ENCODE data around the gene TNNC2. TPM values are rescaled to one million over a fixed set of nuclear protein-coding genes. Genes with fewer than 3 reads are reported as not detected.
"Not testable (repeated sequence)": the region's sequence is repeated elsewhere in the genome, so short reads cannot be mapped to it uniquely, and the experiment has no call there.

The TNNC2 gene
- total and polyA plus RNA-seq, 5 donors from 2014 or later: 0.49 to 1.5 (median 1.1) TPM; not detected in 1

DNA sequence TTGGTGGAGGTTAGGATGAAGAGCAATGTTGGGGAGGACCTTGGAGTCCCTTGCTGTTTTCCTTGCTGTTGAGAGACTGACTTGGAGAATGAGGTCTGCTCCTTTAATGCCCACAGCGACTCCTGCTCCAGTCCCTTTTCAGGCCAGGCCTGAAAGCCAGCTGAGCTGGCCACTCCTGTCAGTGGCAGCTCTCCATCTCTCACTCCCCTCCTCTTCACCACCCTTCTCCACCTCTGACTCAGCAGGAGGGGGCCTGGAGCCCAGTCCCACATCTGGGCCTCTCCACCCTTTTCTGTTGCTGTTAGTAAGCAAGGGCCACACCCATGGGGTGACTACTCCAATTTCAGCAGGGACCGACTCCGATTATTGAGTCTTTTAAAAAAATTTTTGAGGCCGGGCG is 8.7 kb upstream of the TNNC2 start:
- no peak for DNase-seq
- Mint-ChIP-seq H3K9me3 (no peaks in the 10 kb centered on the region), H3K27ac (peak overlapping the region in 1 of 3 donors; percentile 46), H3K27me3 (peaks cover 5% of the 10 kb centered on the region), H3K4me1 (peaks cover 4 to 25% (median 10%) of the 10 kb centered on the region in 4 donors), H3K36me3 (no peaks in the 10 kb centered on the region), H3K4me3 (peak overlapping the region in 2 of 4 donors; percentile 38 to 43)
- peaks cover 19% of the 10 kb centered on the region for H3K4me1 ChIP-seq (ENCODE audit: control insufficient read depth, insufficient read depth, low read length, poor library complexity, severe bottlenecking)
- no peaks in the 10 kb centered on the region for H3K9me3 ChIP-seq (ENCODE audit: control insufficient read depth in 2 of 2, low read length in 2 of 2)
- no peak for ATAC-seq (ENCODE audit: low read depth in 2 of 2)
- H3K27me3 ChIP-seq (ENCODE audit: control insufficient read depth, insufficient read depth, low read length): no peaks in the 10 kb centered on the region
- no peak overlapping the region for H3K4me3 ChIP-seq (ENCODE audit: low read depth, low read length)
- H3K27ac ChIP-seq (ENCODE audit: insufficient read depth, low read length, poor library complexity, severe bottlenecking): no peak overlapping the region
- H3K36me3 ChIP-seq (ENCODE audit: control insufficient read depth, insufficient read depth, low read length): peaks cover under 1% of the 10 kb centered on the region

DNA sequence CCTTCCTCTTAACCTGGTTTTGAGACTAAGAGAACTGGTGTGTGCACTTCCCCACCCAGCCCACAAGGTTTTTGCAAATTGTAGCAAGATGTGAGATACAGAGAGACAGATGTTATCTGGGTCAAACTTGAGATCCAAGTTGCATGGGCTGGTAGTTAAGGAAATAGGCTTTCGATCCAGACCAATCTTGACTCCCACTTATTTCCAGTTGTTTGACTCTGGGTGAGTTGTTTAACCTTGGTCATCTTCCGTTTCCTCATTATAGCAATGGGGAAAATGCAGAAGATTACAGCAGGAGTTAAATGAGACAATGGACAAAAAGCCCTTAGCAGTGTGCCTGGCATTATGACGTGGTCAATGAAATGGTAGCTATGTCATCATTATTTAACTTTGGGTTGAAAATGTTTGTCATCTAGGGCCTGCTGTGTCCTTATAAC is 8.2 kb upstream of the TNNC2 start:
- Histone ChIP-seq H3K36me3 (ENCODE audit: control insufficient read depth, insufficient read depth, low read length) (no peaks in the 10 kb centered on the region), H3K9me3 (ENCODE audit: control insufficient read depth in 2 of 2, low read length in 2 of 2) (no peaks in the 10 kb centered on the region), H3K4me3 (ENCODE audit: low read depth, low read length) (no peak overlapping the region), H3K4me1 (ENCODE audit: control insufficient read depth, insufficient read depth, low read length, poor library complexity, severe bottlenecking) (peaks cover 19% of the 10 kb centered on the region), H3K27me3 (ENCODE audit: control insufficient read depth, insufficient read depth, low read length) (no peaks in the 10 kb centered on the region), H3K27ac (ENCODE audit: insufficient read depth, low read length, poor library complexity, severe bottlenecking) (no peak overlapping the region)
- H3K27me3 Mint-ChIP-seq: peaks cover 8% of the 10 kb centered on the region
- peak in 1 of 3 donors; percentile 30 for DNase-seq
- peaks cover 4 to 25% (median 10%) of the 10 kb centered on the region in 4 donors for H3K4me1 Mint-ChIP-seq
- peaks cover 0 to 1% (median 0%) of the 10 kb centered on the region in 7 donors for H3K9me3 Mint-ChIP-seq
- ATAC-seq (ENCODE audit: low read depth in 2 of 2): no peak
- H3K27ac Mint-ChIP-seq: no peak overlapping the region
- peak overlapping the region; percentile 28 to 85 (median 58) for H3K4me3 Mint-ChIP-seq
- H3K36me3 Mint-ChIP-seq: no peaks in the 10 kb centered on the region

DNA sequence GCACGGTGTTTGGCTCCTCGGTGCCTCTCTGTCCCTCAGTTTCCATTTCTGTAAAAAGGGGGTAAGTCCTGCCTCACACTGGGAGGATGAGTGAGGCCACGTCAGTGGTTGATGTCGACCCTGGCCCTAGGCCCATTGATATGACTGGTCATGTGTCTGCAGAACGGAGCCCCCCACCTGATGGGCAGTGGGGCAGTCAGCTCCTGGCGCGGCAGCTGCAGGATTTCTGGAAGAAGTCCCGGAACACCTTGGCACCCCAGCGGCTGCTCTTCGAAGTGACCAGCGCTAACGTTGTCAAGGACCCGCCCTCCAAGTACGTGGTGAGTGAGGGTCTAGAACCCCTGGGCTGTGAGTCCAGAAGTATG is 7.7 kb upstream of the TNNC2 start:
- Histone ChIP-seq H3K4me1 (ENCODE audit: control insufficient read depth, insufficient read depth, low read length, poor library complexity, severe bottlenecking) (peaks cover 19% of the 10 kb centered on the region), H3K36me3 (ENCODE audit: control insufficient read depth, insufficient read depth, low read length) (no peaks in the 10 kb centered on the region), H3K27ac (ENCODE audit: insufficient read depth, low read length, poor library complexity, severe bottlenecking) (no peak overlapping the region), H3K27me3 (ENCODE audit: control insufficient read depth, insufficient read depth, low read length) (no peaks in the 10 kb centered on the region), H3K9me3 (ENCODE audit: control insufficient read depth in 2 of 2, low read length in 2 of 2) (no peaks in the 10 kb centered on the region), H3K4me3 (ENCODE audit: low read depth, low read length) (no peak overlapping the region)
- H3K4me1 Mint-ChIP-seq: peaks cover 4 to 25% (median 10%) of the 10 kb centered on the region in 4 donors
- peaks cover 0 to 2% (median 0%) of the 10 kb centered on the region in 7 donors for H3K9me3 Mint-ChIP-seq
- no peak overlapping the region for H3K27ac Mint-ChIP-seq
- H3K27me3 Mint-ChIP-seq: peaks cover 14% of the 10 kb centered on the region
- ATAC-seq (ENCODE audit: low read depth in 2 of 2) (no peak), DNase-seq (no peak)
- H3K4me3 Mint-ChIP-seq: peak overlapping the region; percentile 43 to 85 (median 65)
- H3K36me3 Mint-ChIP-seq: no peaks in the 10 kb centered on the region

DNA sequence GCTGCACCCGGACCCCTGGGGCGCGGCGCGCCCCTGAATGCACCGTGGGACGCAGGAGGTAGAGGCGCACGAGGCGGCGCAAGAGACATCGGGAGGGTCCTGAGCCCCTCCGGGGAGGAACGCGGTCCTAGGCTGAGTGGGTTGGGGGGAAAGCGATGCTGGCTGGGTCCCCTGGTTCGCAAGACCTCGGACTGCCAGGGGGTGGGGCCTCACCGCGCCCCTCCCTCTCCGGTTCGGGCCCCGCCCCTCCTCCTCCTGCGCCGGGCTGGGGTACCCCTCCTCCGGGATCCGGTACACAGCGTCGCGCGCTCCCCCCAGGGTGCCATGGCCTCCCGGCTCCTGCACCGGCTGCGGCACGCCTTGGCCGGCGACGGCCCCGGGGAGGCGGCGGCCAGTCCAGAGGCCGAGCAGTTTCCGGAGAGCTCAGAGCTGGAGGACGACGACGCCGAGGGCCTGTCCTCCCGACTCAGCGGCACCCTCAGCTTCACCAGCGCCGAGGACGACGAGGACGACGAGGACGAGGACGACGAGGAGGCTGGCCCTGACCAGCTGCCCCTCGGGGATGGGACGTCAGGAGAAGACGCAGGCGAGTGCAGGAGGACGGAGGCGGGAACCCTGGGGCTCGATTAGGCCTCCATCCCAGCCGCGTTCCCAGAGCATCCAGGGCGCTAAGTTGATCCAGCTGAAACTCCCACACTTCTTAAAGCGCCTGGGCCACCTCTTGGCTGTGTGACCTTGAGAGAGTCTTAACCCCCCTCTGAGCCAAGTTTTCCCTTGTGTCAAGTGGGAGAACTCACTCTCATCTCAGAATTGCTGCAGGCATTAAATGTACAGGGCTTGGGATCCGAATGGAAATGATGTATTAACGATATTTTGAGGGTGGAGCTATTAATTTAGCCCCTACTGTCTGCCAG is 7.0 kb upstream of the TNNC2 start:
- H3K9me3 ChIP-seq (ENCODE audit: control insufficient read depth in 2 of 2, low read length in 2 of 2): no peaks in the 10 kb centered on the region
- Mint-ChIP-seq H3K4me1 (peaks cover 4 to 25% (median 10%) of the 10 kb centered on the region in 4 donors), H3K36me3 (no peaks in the 10 kb centered on the region), H3K27ac (peak overlapping the region in 2 of 3 donors; percentile 14 to 36), H3K9me3 (peaks cover 0 to 2% (median 0%) of the 10 kb centered on the region in 7 donors), H3K27me3 (peaks cover 15% of the 10 kb centered on the region), H3K4me3 (peak overlapping the region; percentile 43 to 97 (median 82))
- H3K27me3 ChIP-seq (ENCODE audit: control insufficient read depth, insufficient read depth, low read length): no peaks in the 10 kb centered on the region
- DNase-seq (peak; percentile 30 to 47 (median 37)), ATAC-seq (ENCODE audit: low read depth in 2 of 2) (peak; percentile 54 to 61)
- no peaks in the 10 kb centered on the region for H3K36me3 ChIP-seq (ENCODE audit: control insufficient read depth, insufficient read depth, low read length)
- peaks cover 19% of the 10 kb centered on the region for H3K4me1 ChIP-seq (ENCODE audit: control insufficient read depth, insufficient read depth, low read length, poor library complexity, severe bottlenecking)
- no peak overlapping the region for H3K4me3 ChIP-seq (ENCODE audit: low read depth, low read length)
- no peak overlapping the region for H3K27ac ChIP-seq (ENCODE audit: insufficient read depth, low read length, poor library complexity, severe bottlenecking)

DNA sequence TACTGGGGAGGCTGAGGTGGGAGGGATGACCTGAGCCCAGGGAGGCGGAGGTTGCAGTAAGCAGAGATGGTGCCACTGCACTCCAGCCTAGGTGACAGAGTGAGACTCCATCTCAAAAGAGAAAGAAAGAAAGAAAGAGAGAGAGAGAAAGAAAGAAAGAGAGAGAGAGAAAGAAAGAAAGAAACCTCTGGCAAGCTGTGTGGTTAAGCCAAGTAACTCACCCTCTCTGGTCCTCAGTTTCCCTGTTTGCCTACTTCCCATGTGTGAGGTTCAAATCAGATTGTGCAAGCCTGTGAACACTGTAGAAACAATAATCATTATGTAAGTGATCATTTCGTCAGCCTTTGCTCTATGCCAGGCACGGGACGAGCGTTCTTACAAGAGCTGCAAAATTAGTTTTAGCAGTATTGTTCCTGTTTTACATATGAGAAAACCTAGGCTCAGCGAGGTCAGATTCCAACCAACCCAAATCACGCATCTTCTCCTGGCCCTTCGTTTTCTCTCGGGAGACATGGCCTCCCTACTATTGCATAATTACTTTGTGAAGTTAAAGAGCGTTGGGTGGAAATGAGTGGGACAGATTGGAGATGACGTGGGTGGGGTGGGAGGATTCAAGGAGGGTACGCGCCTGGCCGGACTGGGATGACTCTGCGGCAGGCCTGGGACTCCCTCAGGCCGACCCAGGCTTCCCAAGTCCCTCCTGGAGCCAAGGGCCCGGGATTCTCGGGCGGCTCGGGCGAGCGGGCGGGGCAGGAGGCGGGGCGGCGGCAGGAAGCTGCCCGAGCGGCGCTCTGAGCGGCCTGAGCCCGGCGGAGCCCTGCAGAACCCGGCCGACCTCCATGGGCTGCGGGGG is 6.1 kb upstream of the TNNC2 start, which contains the start of gene SNX21:
SNX21 (plus strand) TSS at position 770 of the 853 bp plus-strand sequence. CDS start 121 bp downstream, outside the sequence.
- H3K4me1 Mint-ChIP-seq: peaks cover 4 to 25% (median 10%) of the 10 kb centered on the region in 4 donors
- H3K27me3 Mint-ChIP-seq: peaks cover 17% of the 10 kb centered on the region
- H3K27ac ChIP-seq (ENCODE audit: insufficient read depth, low read length, poor library complexity, severe bottlenecking): no peak within 1 kb of the TSS
- DNase-seq (peak in 2 of 3 donors; percentile 20 to 31), ATAC-seq (ENCODE audit: low read depth in 2 of 2) (peak; percentile 56 to 64)
- H3K36me3 Mint-ChIP-seq: no peaks in the 10 kb centered on the region
- H3K27ac Mint-ChIP-seq: peak within 1 kb of the TSS; percentile 29 to 87 (median 83)
- peaks cover 0 to 2% (median 0%) of the 10 kb centered on the region in 7 donors for H3K9me3 Mint-ChIP-seq
- peak within 1 kb of the TSS; percentile 78 to 97 (median 86) for H3K4me3 Mint-ChIP-seq
- no peaks in the 10 kb centered on the region for H3K27me3 ChIP-seq (ENCODE audit: control insufficient read depth, insufficient read depth, low read length)
- peaks cover 19% of the 10 kb centered on the region for H3K4me1 ChIP-seq (ENCODE audit: control insufficient read depth, insufficient read depth, low read length, poor library complexity, severe bottlenecking)
- H3K36me3 ChIP-seq (ENCODE audit: control insufficient read depth, insufficient read depth, low read length): no peaks in the 10 kb centered on the region
- peak within 1 kb of the TSS; percentile 79 for H3K4me3 ChIP-seq (ENCODE audit: low read depth, low read length)
- no peaks in the 10 kb centered on the region for H3K9me3 ChIP-seq (ENCODE audit: control insufficient read depth in 2 of 2, low read length in 2 of 2)

DNA sequence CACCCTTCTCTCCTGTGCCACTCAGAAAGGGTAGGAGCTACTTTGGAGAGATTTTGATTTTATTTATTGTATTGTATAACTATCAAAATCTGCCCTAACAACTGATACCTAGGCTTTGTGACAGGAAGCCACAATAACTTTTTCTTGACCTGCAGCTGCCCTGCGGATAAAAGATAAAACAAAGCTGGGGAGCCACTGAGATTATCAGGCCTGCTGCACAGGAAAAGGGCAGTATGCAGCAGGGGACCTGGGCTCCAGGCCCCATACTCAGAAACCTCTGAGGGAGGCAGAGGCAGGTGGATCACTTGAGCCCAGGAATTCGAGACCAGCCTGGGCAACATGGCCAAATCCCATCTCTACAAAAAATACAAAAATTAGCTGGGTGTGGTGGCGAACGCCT is 5.5 kb upstream of the TNNC2 start:
- Histone ChIP-seq H3K36me3 (ENCODE audit: control insufficient read depth, insufficient read depth, low read length) (no peaks in the 10 kb centered on the region), H3K27me3 (ENCODE audit: control insufficient read depth, insufficient read depth, low read length) (no peaks in the 10 kb centered on the region), H3K4me3 (ENCODE audit: low read depth, low read length) (no peak overlapping the region), H3K27ac (ENCODE audit: insufficient read depth, low read length, poor library complexity, severe bottlenecking) (no peak overlapping the region), H3K4me1 (ENCODE audit: control insufficient read depth, insufficient read depth, low read length, poor library complexity, severe bottlenecking) (peaks cover 19% of the 10 kb centered on the region), H3K9me3 (ENCODE audit: control insufficient read depth in 2 of 2, low read length in 2 of 2) (no peaks in the 10 kb centered on the region)
- DNase-seq: no peak
- Mint-ChIP-seq H3K4me3 (peak overlapping the region; percentile 78 to 97 (median 86)), H3K36me3 (no peaks in the 10 kb centered on the region), H3K27me3 (peaks cover 19% of the 10 kb centered on the region), H3K27ac (peak overlapping the region in 2 of 3 donors; percentile 29 to 87), H3K9me3 (peaks cover 0 to 2% (median 0%) of the 10 kb centered on the region in 7 donors), H3K4me1 (peaks cover 4 to 25% (median 10%) of the 10 kb centered on the region in 4 donors)
- no peak for ATAC-seq (ENCODE audit: low read depth in 2 of 2)

DNA sequence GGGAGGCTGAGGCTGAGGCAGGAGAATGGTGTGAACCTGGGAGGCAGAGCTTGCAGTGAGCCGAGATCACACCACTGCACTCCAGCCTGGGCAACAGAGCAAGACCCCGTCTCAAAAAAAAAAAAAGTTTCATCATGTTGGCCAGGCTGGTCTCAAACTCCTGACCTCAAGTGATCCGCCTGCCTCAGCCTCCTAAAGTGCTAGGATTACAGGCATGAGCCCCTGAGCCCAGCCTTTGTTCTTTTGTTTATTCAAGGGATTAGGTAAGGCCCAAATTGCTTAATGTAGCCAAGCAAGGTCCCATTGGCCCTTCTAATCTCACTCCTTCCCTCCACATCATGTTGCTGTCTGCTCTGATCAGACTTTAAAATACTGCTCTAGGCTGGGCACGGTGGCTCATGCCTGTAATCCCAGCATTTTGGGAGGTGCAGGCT is 2.6 kb upstream of the TNNC2 start:
- H3K27me3 Mint-ChIP-seq: peaks cover 19% of the 10 kb centered on the region

More for the DNA sequence above, 2.6 kb upstream of the TNNC2 start:
- H3K4me1 Mint-ChIP-seq: peaks cover 0 to 17% (median 5%) of the 10 kb centered on the region in 4 donors
- H3K27me3 ChIP-seq (ENCODE audit: control insufficient read depth, insufficient read depth, low read length); H3K27ac Mint-ChIP-seq; H3K27ac ChIP-seq (ENCODE audit: insufficient read depth, low read length, poor library complexity, severe bottlenecking); H3K36me3 Mint-ChIP-seq; H3K9me3 ChIP-seq (ENCODE audit: control insufficient read depth in 2 of 2, low read length in 2 of 2); ATAC-seq (ENCODE audit: low read depth in 2 of 2); H3K9me3 Mint-ChIP-seq; H3K4me3 ChIP-seq (ENCODE audit: low read depth, low read length); DNase-seq; H3K36me3 ChIP-seq (ENCODE audit: control insufficient read depth, insufficient read depth, low read length): not testable (repeated sequence)
- H3K4me1 ChIP-seq (ENCODE audit: control insufficient read depth, insufficient read depth, low read length, poor library complexity, severe bottlenecking): peaks cover 18% of the 10 kb centered on the region
- peak overlapping the region in 1 of 4 donors; percentile 32 for H3K4me3 Mint-ChIP-seq

Measured in CD4-positive, CD25-positive, alpha-beta regulatory T cell (primary cell).